GM12864 (cell line): ENCODE results near the gene TEDC1.
A peak's percentile ranks its signal among the peaks of the same experiment; 100 is the strongest.

Source experiments
- DNase-seq: peaks from one replicate; pipeline ENCODE4 v3.0.0-alpha.2; 2011; ENCODE audit warnings: low read depth
- H3K4me3 ChIP-seq: 2 replicates; pipeline ENCODE4 v1.5.1; 2011; ENCODE audit warnings: mild to moderate bottlenecking, low read depth, low read length, control low read depth
- TF ChIP-seq, protein P1 (sequence below): IDR thresholded peaks from 2 replicates; pipeline ENCODE4 v1.5.1; 2011; ENCODE audit warnings: low read depth, mild to moderate bottlenecking, moderate library complexity, low read length, control low read depth, inconsistent platforms; ENCODE audit errors: missing control alignments

TEDC1 gene

DNA sequence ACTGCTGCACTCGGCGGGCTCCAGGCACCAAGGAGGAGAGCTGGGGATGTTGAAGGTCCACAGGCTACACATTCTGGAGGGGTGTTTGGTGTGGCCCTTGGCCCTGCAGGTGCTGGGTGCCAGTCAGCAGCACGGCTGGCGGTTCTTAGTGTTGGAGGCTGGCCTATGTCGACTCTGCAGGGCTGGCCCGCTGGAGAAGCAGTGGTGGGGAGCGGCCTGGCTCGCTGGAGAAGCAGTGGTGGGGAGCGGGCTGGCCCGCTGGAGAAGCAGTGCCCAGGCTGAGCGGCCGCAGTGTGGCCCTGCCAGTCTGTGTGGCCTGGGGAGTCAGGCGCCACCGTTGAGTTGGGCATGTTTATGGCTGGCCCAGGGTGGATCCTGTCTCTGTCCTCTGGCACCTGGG lies 44.1 kb upstream of the TEDC1 start:
- no peak overlapping the region for H3K4me3 ChIP-seq
- TF ChIP-seq, protein P1, sequence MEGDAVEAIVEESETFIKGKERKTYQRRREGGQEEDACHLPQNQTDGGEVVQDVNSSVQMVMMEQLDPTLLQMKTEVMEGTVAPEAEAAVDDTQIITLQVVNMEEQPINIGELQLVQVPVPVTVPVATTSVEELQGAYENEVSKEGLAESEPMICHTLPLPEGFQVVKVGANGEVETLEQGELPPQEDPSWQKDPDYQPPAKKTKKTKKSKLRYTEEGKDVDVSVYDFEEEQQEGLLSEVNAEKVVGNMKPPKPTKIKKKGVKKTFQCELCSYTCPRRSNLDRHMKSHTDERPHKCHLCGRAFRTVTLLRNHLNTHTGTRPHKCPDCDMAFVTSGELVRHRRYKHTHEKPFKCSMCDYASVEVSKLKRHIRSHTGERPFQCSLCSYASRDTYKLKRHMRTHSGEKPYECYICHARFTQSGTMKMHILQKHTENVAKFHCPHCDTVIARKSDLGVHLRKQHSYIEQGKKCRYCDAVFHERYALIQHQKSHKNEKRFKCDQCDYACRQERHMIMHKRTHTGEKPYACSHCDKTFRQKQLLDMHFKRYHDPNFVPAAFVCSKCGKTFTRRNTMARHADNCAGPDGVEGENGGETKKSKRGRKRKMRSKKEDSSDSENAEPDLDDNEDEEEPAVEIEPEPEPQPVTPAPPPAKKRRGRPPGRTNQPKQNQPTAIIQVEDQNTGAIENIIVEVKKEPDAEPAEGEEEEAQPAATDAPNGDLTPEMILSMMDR, result no peak
- no peak for DNase-seq

DNA sequence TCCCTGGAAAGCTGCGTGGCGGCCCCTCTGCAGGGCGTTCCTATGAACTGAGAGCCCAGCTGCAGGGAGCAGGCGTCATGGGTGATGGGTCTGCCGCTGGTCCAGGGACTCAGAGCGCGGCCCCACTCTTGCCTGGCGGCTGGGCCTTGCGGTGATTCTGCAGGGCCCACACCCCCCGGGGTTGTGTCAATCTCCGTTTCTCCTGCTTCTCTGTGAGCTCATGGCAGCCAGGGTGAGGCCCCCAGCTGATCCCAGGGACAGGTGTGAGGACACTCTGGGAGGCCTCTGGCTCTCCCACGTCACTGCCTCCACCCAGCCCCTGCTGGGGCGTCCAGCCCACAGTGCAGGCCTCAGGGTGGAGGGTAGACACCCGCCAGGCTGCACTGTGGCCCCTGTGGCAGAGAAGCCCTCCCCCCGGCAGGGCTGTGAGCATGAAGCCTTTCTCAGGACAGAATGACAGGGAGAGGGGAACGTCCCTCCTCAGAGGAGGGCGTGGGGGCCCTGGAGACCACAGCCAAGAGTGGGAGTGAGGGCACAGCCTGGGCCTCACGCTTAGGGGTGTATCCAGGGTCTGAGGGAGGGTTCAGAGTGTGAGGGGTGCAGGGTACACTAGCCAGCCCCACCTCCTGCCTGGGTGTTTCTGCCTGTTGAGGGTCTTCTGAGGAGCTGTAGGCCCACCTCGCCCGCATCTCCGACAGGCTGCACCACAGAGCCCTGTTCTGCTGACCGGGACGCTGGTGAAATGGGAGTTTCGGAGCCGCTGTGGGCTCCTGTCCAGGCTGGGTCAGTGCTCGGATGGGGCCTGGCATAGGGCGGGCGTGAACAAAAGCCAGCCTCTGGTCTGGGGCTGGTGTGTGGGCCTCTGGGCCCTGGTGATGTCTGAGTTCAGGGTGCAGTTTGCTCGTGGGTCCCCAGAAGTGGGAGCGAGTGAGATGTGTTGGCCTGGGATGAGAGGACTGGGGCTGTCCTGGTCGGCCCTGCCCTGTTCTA lies 43.1 kb upstream of the TEDC1 start:
- DNase-seq, result no peak
- TF ChIP-seq, protein P1, result no peak
- H3K4me3 ChIP-seq, result no peak overlapping the region

DNA sequence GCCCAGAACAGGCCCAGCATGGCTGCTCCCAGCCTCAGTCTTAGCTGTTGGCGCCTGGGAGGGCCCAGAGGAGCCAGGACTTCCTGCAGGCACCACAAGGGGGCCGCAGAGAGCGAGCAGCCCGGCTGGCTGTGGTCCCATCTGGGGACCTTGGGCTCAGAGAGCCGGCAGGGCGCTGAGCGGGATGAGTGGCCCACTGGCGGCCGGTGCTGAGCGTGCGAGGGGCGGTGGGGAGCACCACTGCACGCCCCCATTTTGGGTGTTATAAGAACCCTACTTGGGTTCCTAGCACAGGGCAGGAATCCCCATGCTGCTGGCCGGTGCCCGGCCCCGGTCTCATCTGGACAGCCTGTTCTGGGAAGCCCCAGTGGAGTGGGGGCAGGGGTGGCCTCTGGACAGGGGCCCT lies 42.3 kb upstream of the TEDC1 start:
- no peak for DNase-seq
- TF ChIP-seq, protein P1, result peak; percentile 83
- H3K4me3 ChIP-seq, result no peak overlapping the region

DNA sequence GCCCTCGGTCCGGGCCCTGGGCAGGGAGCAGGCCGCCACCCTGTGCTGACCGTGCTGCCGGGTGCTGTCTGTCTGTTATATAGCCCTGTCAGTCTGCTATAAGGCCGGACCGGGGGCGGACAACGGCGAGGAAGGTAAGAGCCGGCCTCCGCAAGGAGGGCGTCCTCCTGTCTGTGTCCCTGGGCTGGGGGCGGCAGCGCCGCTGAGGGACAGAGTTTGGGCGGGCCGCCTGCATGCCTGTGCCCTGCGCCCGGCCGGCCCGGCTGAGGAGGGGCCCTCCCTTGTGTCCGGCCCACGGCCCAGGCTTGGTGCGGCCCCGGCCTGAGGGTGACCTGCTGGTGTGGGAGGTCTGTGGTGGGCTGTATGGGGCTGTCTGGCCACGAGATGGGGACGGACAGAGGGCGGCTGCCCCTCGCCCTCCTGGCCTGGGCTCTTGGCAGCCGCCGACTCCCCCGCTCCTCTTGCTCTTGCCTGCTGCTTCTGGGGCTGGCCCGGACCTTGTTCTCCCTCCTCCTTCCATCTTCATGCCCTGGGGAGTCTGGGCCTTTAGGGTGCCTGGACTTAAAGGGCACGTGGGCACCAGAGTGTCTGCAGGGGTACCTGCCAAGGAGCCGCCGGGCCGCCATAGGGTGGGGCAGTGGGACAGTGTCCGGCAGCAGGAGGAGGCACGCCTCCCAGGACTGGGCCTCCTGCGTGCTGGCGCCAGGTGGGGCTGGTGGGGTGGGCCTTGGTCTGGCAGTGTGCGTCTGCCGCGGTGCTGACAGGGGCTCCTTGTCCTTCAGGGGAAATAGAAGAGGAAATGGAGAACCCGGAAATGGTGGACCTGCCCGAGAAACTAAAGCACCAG lies 41.5 kb upstream of the TEDC1 start:
- DNase-seq, result no peak

DNA sequence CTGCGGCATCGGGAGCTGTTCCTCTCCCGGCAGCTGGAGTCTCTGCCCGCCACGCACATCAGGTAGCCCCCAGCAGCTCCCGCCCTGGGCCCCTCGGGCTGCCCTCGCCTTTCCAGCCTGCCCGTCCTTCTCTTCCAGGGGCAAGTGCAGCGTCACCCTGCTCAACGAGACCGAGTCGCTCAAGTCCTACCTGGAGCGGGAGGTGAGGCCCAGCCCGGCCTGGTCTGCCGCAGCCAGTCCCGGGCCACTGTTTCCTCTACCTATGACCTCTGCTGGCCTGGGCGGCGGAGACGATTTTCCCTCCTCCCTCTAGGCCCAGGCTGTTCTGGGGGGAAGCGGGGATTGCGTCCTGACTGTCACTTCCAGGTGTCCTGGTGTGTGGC lies 40.9 kb upstream of the TEDC1 start:
- no peak overlapping the region for H3K4me3 ChIP-seq
- no peak for DNase-seq
- TF ChIP-seq, protein P1, result no peak

More for the DNA sequence above, 41.5 kb upstream of the TEDC1 start:
- TF ChIP-seq, protein P1, result no peak
- no peak overlapping the region for H3K4me3 ChIP-seq

DNA sequence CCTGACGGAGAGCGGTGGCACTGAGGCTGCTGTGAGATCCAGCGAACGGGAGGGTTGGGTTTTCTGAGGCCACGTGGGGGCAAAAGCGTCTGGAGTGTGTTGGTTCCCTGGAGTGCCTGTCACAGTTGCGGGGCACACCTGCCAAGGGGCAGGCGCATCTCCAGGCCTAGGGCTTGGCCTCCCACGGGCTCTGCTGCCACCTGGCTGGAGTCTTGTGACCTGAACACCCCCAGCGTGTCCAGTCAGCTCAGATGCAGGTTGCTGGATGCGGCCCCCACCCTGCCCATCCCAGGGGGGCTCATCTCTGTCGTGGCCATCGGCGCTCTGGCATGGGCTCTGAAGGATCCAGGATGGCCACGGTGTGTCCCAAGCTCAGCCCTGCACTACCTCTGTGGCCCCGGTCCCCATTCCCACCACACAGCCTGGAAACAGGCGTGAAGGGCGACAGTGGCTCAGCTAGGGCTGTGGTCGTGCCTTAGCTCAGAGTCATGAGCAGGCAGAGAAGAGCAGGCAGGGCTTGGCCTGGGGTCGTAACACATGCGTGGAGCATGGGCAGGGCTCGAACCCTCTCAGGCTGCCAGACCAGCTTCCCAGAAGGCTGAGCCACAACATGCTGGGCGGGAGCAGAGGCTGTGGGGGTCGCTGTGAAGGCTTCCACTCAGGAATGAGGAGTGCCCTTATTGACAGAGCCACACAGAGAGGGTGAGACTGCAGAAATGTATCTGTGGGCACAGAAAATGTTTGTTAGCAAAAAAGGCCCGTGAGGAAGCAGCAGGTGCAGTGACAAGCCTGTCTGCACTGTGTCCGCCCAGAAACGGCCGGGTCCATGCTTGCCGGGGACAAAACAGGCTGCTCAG lies 40.0 kb upstream of the TEDC1 start:
- no peak for DNase-seq
- TF ChIP-seq, protein P1, result no peak
- H3K4me3 ChIP-seq, result no peak overlapping the region
